CD14-positive monocyte (primary cell): ENCODE measurements around the gene SUN3. TPM values are rescaled to one million over a fixed set of nuclear protein-coding genes. Genes with fewer than 3 reads are reported as not detected.

Experiments used
- DNase-seq, 3 donors: peaks; one replicate each; pipeline ENCODE4 v3.0.0-alpha.2; 2011 to 2022
- H2AFZ ChIP-seq: 2 replicates; pipeline ENCODE4 v1.6.0; 2012; ENCODE audit warnings: mild to moderate bottlenecking, low read depth, low read length, inconsistent platforms; ENCODE audit not compliant: insufficient read depth, poor library complexity, severe bottlenecking
- H3K27ac ChIP-seq, 2 donors: 1 replicate in 1 of 2; 2 replicates in 1 of 2; pipeline ENCODE4 v1.5.1; 2012 to 2013; ENCODE audit warnings: low read length in 2 of 2, control low read depth in 1 of 2, inconsistent platforms in 1 of 2, low read depth in 1 of 2, mild to moderate bottlenecking in 1 of 2
- H3K27me3 ChIP-seq, 2 donors: one replicate each; pipeline versions ENCODE4 v1.6.0 to v1.6.1; 2011 to 2013; ENCODE audit warnings: low read length in 2 of 2; ENCODE audit not compliant: control insufficient read depth in 2 of 2, insufficient read depth in 2 of 2
- H3K36me3 ChIP-seq, 2 donors: replicated peaks in 1 of 2; 1 replicate in 1 of 2; 2 replicates in 1 of 2; pipeline versions ENCODE4 v1.5.1 to v1.6.1; 2012 to 2013; ENCODE audit warnings: low read length in 2 of 2, control low read depth in 1 of 2, inconsistent platforms in 1 of 2, mild to moderate bottlenecking in 1 of 2; ENCODE audit not compliant: insufficient read depth in 2 of 2, control insufficient read depth in 1 of 2
- H3K4me1 ChIP-seq, 2 donors: 1 replicate in 1 of 2; 2 replicates in 1 of 2; pipeline versions ENCODE4 v1.5.1 to v1.6.1; 2012 to 2013; ENCODE audit warnings: low read length in 2 of 2, control low read depth in 1 of 2, inconsistent platforms in 1 of 2, mild to moderate bottlenecking in 1 of 2, moderate library complexity in 1 of 2; ENCODE audit not compliant: insufficient read depth in 2 of 2, control insufficient read depth in 1 of 2
- H3K4me2 ChIP-seq: replicated peaks from 2 replicates; pipeline ENCODE3; 2012; ENCODE audit warnings: low read length, moderate library complexity, mild to moderate bottlenecking; ENCODE audit not compliant: poor library complexity, severe bottlenecking; ENCODE audit errors: extremely low read depth
- H3K4me3 ChIP-seq, 3 experiments: fragments of 200-600 bp in 1 of 3; sonication (generic) in 1 of 3; replicated peaks in 1 of 3; 1 replicate in 2 of 3; 2 replicates in 1 of 3; pipeline ENCODE4 v1.5.1; 2011 to 2013; ENCODE audit warnings: low read length in 3 of 3, mild to moderate bottlenecking in 3 of 3, control low read depth in 2 of 3, low read depth in 2 of 3, inconsistent platforms in 1 of 3, moderate library complexity in 1 of 3
- H3K79me2 ChIP-seq: 2 replicates; pipeline ENCODE4 v1.6.0; 2012; ENCODE audit warnings: mild to moderate bottlenecking, control low read depth, inconsistent platforms, low read length, moderate library complexity; ENCODE audit not compliant: insufficient read depth
- H3K9ac ChIP-seq: 2 replicates; pipeline ENCODE4 v1.6.0; 2017; ENCODE audit warnings: low read length, mild to moderate bottlenecking; ENCODE audit not compliant: insufficient read depth, poor library complexity, severe bottlenecking
- H3K9me3 ChIP-seq, 2 donors: replicated peaks in 1 of 2; 1 replicate in 1 of 2; 2 replicates in 1 of 2; pipeline versions ENCODE4 v1.5.1 to v1.6.1; 2012 to 2013; ENCODE audit warnings: low read length in 2 of 2, control low read depth in 1 of 2; ENCODE audit not compliant: control insufficient read depth in 1 of 2, insufficient read depth in 1 of 2
- H4K20me1 ChIP-seq: 2 replicates; pipeline ENCODE4 v1.6.0; 2012; ENCODE audit warnings: mild to moderate bottlenecking, low read length, control low read depth, moderate library complexity; ENCODE audit not compliant: insufficient read depth
- H3K27ac Mint-ChIP-seq, 7 donors: one replicate each; pipeline ENCODE4 v1.8.0; 2020; ENCODE audit warnings: mild to moderate bottlenecking in 7 of 7, mixed read lengths in 7 of 7, moderate library complexity in 6 of 7, inconsistent platforms in 2 of 7
- H3K27me3 Mint-ChIP-seq, 3 donors: one replicate each; pipeline ENCODE4 v1.8.0; 2021 to 2022; ENCODE audit warnings: low read depth in 3 of 3, mild to moderate bottlenecking in 3 of 3, mixed read lengths in 3 of 3, moderate library complexity in 3 of 3, inconsistent platforms in 1 of 3
- H3K36me3 Mint-ChIP-seq, 2 donors: one replicate each; pipeline ENCODE4 v1.8.0; 2020; ENCODE audit warnings: mixed read lengths in 2 of 2, inconsistent platforms in 1 of 2, mild to moderate bottlenecking in 1 of 2
- H3K4me1 Mint-ChIP-seq: one replicate; pipeline ENCODE4 v1.8.0; 2020; ENCODE audit warnings: mild to moderate bottlenecking, mixed read lengths
- H3K4me3 Mint-ChIP-seq, 2 donors: one replicate each; pipeline ENCODE4 v1.8.0; 2020; ENCODE audit warnings: mild to moderate bottlenecking in 2 of 2, mixed read lengths in 2 of 2, moderate library complexity in 1 of 2
- H3K9me3 Mint-ChIP-seq, 7 donors: one replicate each; pipeline ENCODE4 v1.8.0; 2020 to 2022; ENCODE audit warnings: mixed read lengths in 7 of 7, mild to moderate bottlenecking in 6 of 7, moderate library complexity in 6 of 7, inconsistent platforms in 2 of 7
- WGBS: methylation state at CpG from one replicate; pipeline ENCODE4 v1.1.5; 2013; ENCODE audit warnings: missing lambda C conversion rate; ENCODE audit not compliant: insufficient coverage; 5-methylcytosine and 5-hydroxymethylcytosine counted together
- intact Hi-C, 2 donors: fragments of 100-400 bp; cut with micrococcal nuclease; formaldehyde crosslinking; loops; one replicate each; pipeline versions ENCODE4 v1.15.0 to v1.15.1; 2023
- polyA plus RNA-seq, 3 donors: library from polyadenylated mRNA; depleted of rRNA in 1 of 3; unstranded in 2 of 3; stranded (reverse) in 1 of 3; fragments of 300-500 nt in 2 of 3; fragments of >200 nt in 1 of 3; fragmentation: Illumina TruSeq in 2 of 3; gene quantifications; 1 replicate in 2 of 3; 2 replicates in 1 of 3; pipeline ENCODE4 v1.2.3, GENCODE V29; 2012 to 2021
- TF ChIP-seq, protein P1 (sequence below): fragments of 200-600 bp; IDR thresholded peaks from one replicate; pipeline ENCODE4 v1.8.0; 2022; ENCODE audit warnings: antibody characterized with exemption, mild to moderate bottlenecking

The SUN3 gene
- polyA plus RNA-seq, 3 donors = not detected

DNA sequence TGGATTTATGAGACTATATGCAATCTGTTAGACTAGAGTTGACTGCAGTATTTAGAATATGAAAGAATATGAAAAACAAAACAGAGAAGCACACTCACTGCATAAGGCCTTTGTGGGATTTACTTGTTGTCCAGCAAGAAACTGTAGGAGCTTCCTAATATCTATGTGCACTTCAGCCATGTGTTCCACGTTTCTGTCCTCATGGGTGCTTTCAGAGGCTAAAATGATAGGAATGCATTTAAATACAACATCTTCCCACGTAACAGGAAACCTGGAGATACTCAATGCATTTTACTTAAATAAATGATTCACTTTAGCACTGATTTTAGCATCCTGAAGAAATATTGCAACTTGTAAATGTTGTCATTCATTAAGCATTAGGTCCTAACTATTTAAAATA, 61.2 kb downstream of the SUN3 start:
- peaks cover 71 to 73% of the 10 kb centered on the region in 2 donors for H3K36me3 Mint-ChIP-seq
- intact Hi-C loops = no loop called here
- peaks cover under 1 to 7% (median 4%) of the 10 kb centered on the region in 7 donors for H3K9me3 Mint-ChIP-seq
- H3K27ac ChIP-seq = no peak overlapping the region
- peak overlapping the region in 1 of 7 donors; percentile 38 for H3K27ac Mint-ChIP-seq
- no peak overlapping the region for H3K4me3 ChIP-seq
- no peak overlapping the region for H3K4me2 ChIP-seq
- H2AFZ ChIP-seq = no peak overlapping the region
- no peaks in the 10 kb centered on the region for H3K27me3 ChIP-seq
- peaks cover 2% of the 10 kb centered on the region for H3K79me2 ChIP-seq
- peaks cover 10% of the 10 kb centered on the region for H4K20me1 ChIP-seq
- H3K9ac ChIP-seq = no peak overlapping the region
- no peak overlapping the region for H3K4me3 Mint-ChIP-seq
- TF ChIP-seq, protein P1, sequence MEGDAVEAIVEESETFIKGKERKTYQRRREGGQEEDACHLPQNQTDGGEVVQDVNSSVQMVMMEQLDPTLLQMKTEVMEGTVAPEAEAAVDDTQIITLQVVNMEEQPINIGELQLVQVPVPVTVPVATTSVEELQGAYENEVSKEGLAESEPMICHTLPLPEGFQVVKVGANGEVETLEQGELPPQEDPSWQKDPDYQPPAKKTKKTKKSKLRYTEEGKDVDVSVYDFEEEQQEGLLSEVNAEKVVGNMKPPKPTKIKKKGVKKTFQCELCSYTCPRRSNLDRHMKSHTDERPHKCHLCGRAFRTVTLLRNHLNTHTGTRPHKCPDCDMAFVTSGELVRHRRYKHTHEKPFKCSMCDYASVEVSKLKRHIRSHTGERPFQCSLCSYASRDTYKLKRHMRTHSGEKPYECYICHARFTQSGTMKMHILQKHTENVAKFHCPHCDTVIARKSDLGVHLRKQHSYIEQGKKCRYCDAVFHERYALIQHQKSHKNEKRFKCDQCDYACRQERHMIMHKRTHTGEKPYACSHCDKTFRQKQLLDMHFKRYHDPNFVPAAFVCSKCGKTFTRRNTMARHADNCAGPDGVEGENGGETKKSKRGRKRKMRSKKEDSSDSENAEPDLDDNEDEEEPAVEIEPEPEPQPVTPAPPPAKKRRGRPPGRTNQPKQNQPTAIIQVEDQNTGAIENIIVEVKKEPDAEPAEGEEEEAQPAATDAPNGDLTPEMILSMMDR = no peak
- peaks cover 0 to 4% (median 1%) of the 10 kb centered on the region in 3 donors for H3K27me3 Mint-ChIP-seq
- H3K4me1 ChIP-seq = peaks cover 22 to 28% of the 10 kb centered on the region in 2 donors
- H3K4me1 Mint-ChIP-seq = peaks cover 27% of the 10 kb centered on the region
- H3K9me3 ChIP-seq = no peaks in the 10 kb centered on the region
- no CpG with 5 or more reads among the region's 2 CpGs for WGBS
- H3K36me3 ChIP-seq = peaks cover 62 to 72% of the 10 kb centered on the region in 2 donors
- no peak for DNase-seq

GRCh38 chr7:47967123-47967522, 61.8 kb downstream of the SUN3 start:
- Histone ChIP-seq H3K27ac (no peak overlapping the region), H2AFZ (no peak overlapping the region), H3K79me2 (no peaks in the 10 kb centered on the region), H3K4me2 (no peak overlapping the region), H3K4me1 (peaks cover 22 to 28% of the 10 kb centered on the region in 2 donors), H3K27me3 (no peaks in the 10 kb centered on the region), H3K9me3 (no peaks in the 10 kb centered on the region), H4K20me1 (peaks cover 10% of the 10 kb centered on the region), H3K36me3 (peaks cover 64 to 72% of the 10 kb centered on the region in 2 donors), H3K4me3 (no peak overlapping the region), H3K9ac (no peak overlapping the region)
- Mint-ChIP-seq H3K4me1 (peaks cover 27% of the 10 kb centered on the region), H3K27ac (peak overlapping the region in 3 of 7 donors; percentile 38 to 71 (median 43)), H3K4me3 (no peak overlapping the region), H3K27me3 (peaks cover 0 to 4% (median 1%) of the 10 kb centered on the region in 3 donors), H3K36me3 (peaks cover 73 to 76% of the 10 kb centered on the region in 2 donors), H3K9me3 (peaks cover 2 to 7% (median 4%) of the 10 kb centered on the region in 7 donors)
- TF ChIP-seq, protein P1 = no peak
- intact Hi-C loops = no loop called here
- no peak for DNase-seq
- WGBS = 86% methylated on average over 3 of the region's 5 CpGs
